M059J (cell line): ENCODE measurements around the gene TMEM126B. TPM values are rescaled to one million over a fixed set of nuclear protein-coding genes. Genes with fewer than 3 reads are reported as not detected.
A peak's percentile ranks its signal among the peaks of the same experiment; 100 is the strongest.
"Not testable (repeated sequence)": the region's sequence is repeated elsewhere in the genome, so short reads cannot be mapped to it uniquely, and the experiment has no call there.

Experiments used
- DNase-seq: peaks from one replicate; pipeline ENCODE4 v3.0.0-alpha.2; 2012; ENCODE audit warnings: low read depth
- total RNA-seq: library from RNA; depleted of rRNA; stranded (reverse); fragments of >200 nt; shearing (Covaris generic); gene quantifications from 2 replicates; pipeline ENCODE4 v1.2.3, GENCODE V29; 2014; rRNA removed

The TMEM126B gene
- total RNA-seq: 103 and 117 TPM in 2 replicates

GRCh38 chr11:85627998-85628770 lies at the start of gene TMEM126B:
TMEM126B (plus strand) TSS chr11:85628593; CDS start chr11:85628608, 15 bp downstream.
- DNase-seq: peak; percentile 98

- no peak for DNase-seq
Measured at GRCh38 chr11:85582111-85582510, 46.3 kb upstream of the TMEM126B start.

- no peak for DNase-seq
Measured at GRCh38 chr11:85589373-85589772, 39.0 kb upstream of the TMEM126B start.

GRCh38 chr11:85590848-85591483 lies 37.4 kb upstream of the TMEM126B start:
- peak; percentile 58 for DNase-seq

- peak; percentile 59 for DNase-seq
Measured at GRCh38 chr11:85595285-85595884, 33.0 kb upstream of the TMEM126B start.

GRCh38 chr11:85596886-85597285 lies 31.5 kb upstream of the TMEM126B start:
- DNase-seq: no peak

GRCh38 chr11:85599083-85599482 lies 29.3 kb upstream of the TMEM126B start:
- no peak for DNase-seq

GRCh38 chr11:85602526-85603213 lies 25.7 kb upstream of the TMEM126B start:
- DNase-seq: no peak

GRCh38 chr11:85603220-85603619 lies 25.2 kb upstream of the TMEM126B start:
- DNase-seq: no peak

- DNase-seq: not testable (repeated sequence)
Measured at GRCh38 chr11:85606237-85606636, 22.2 kb upstream of the TMEM126B start.

- DNase-seq: not testable (repeated sequence)
Measured at GRCh38 chr11:85608621-85609020, 19.8 kb upstream of the TMEM126B start.

GRCh38 chr11:85609286-85609685 lies 19.1 kb upstream of the TMEM126B start:
- DNase-seq: peak; percentile 60

GRCh38 chr11:85611643-85612042 lies 16.8 kb upstream of the TMEM126B start:
- DNase-seq: not testable (repeated sequence)

GRCh38 chr11:85619499-85619898 lies 8.9 kb upstream of the TMEM126B start:
- peak; percentile 43 for DNase-seq

- no peak for DNase-seq
Measured at GRCh38 chr11:85620256-85620655, 8.1 kb upstream of the TMEM126B start.

- DNase-seq: no peak
Measured at GRCh38 chr11:85626496-85626895, 1.9 kb upstream of the TMEM126B start.

GRCh38 chr11:85627332-85627997 lies 928 bp upstream of the TMEM126B start, which contains the start of gene DLG2:
DLG2 (minus strand) TSS chr11:85627344.
- DNase-seq: peak; percentile 64

- DNase-seq: no peak
Measured at GRCh38 chr11:85628771-85629341, 463 bp downstream of the TMEM126B start.

- no peak for DNase-seq
Measured at GRCh38 chr11:85634747-85635146, 6.4 kb downstream of the TMEM126B start.

GRCh38 chr11:85643191-85643614 lies 14.8 kb downstream of the TMEM126B start:
- peak; percentile 69 for DNase-seq

- DNase-seq: no peak
Measured at GRCh38 chr11:85647078-85647477, 18.7 kb downstream of the TMEM126B start.
